Heart right ventricle (tissue), 16 donors: ENCODE data around the gene ADORA1. TPM values are rescaled to one million over a fixed set of nuclear protein-coding genes. Genes with fewer than 3 reads are reported as not detected.

Source experiments
- ATAC-seq, 8 donors: fragments of 200-7000 bp; cut with Tn5 transposase; one replicate each; pipeline ENCODE4 v1.9.1; 2020; ENCODE audit warnings: mild to moderate bottlenecking in 8 of 8, moderate library complexity in 8 of 8, moderate number of reproducible peaks in 1 of 8
- DNase-seq, 2 donors: peaks; one replicate each; pipeline ENCODE4 v3.0.0-alpha.2; 2020
- H3K27ac ChIP-seq, 10 donors: fragments of 200-600 bp; sonication (generic) in 2 of 10; one replicate each; pipeline versions ENCODE4 v1.5.0 to v1.8.0; 2020 to 2022; ENCODE audit warnings: mild to moderate bottlenecking in 3 of 10
- H3K27me3 ChIP-seq, 7 donors: fragments of 200-600 bp; one replicate each; pipeline ENCODE4 v1.8.0; 2021 to 2022; ENCODE audit warnings: mild to moderate bottlenecking in 2 of 7
- H3K36me3 ChIP-seq, 9 donors: fragments of 200-600 bp; sonication (generic) in 1 of 9; one replicate each; pipeline versions ENCODE4 v1.5.0 to v1.8.0; 2020 to 2022; ENCODE audit warnings: mild to moderate bottlenecking in 2 of 9
- H3K4me1 ChIP-seq, 9 donors: fragments of 200-600 bp; sonication (generic) in 1 of 9; one replicate each; pipeline versions ENCODE4 v1.5.0 to v1.8.0; 2020 to 2022; ENCODE audit warnings: mild to moderate bottlenecking in 4 of 9
- H3K4me3 ChIP-seq, 10 donors: fragments of 200-600 bp; sonication (generic) in 2 of 10; one replicate each; pipeline versions ENCODE4 v1.5.0 to v1.8.0; 2020 to 2022; ENCODE audit warnings: mild to moderate bottlenecking in 7 of 10, moderate library complexity in 2 of 10
- H3K9me3 ChIP-seq, 11 donors: fragments of 200-600 bp in 10 of 11; sonication (generic) in 2 of 11; one replicate each; pipeline versions ENCODE4 v1.5.0 to v1.8.0; 2013 to 2022; ENCODE audit warnings: mild to moderate bottlenecking in 2 of 11, control low read depth in 1 of 11, moderate library complexity in 1 of 11
- CTCF ChIP-seq, 9 donors: fragments of 200-600 bp; sonication (generic) in 2 of 9; IDR thresholded peaks; one replicate each; pipeline versions ENCODE4 v1.5.0 to v1.8.0; 2021 to 2022; ENCODE audit warnings: antibody characterized with exemption in 9 of 9, mild to moderate bottlenecking in 5 of 9, moderate library complexity in 1 of 9
- WGBS, 2 donors: extraction: QIAGEN DNeasy Blood & Tissue Kit; methylation state at CpG; one replicate each; pipeline ENCODE4 v1.1.7; 2013; ENCODE audit warnings: inconsistent platforms in 1 of 2; 5-methylcytosine and 5-hydroxymethylcytosine counted together
- intact Hi-C, 10 donors: fragments of 100-400 bp; cut with DNase I; formaldehyde crosslinking; loops; one replicate each; pipeline versions ENCODE4 v1.11.1 to v1.14.2; 2022
- polyA plus RNA-seq, 2 donors: library from polyadenylated mRNA; stranded (reverse); fragments of 200-250 nt; gene quantifications; one replicate each; pipeline ENCODE4 v1.2.3, GENCODE V29; 2013
- total RNA-seq, 10 donors: library from RNA; stranded (reverse); fragmentation: NEBNext Ultra II Directional in 3 of 10; extraction: Animal tissue kit (Norgen Biotek cat#: 25700) in 3 of 10; gene quantifications; one replicate each; pipeline versions ENCODE4 v1.2.1 to v1.2.4, GENCODE V29; 2021 to 2023
- donor health status: Arrhythmogenic right ventricular cardiomyopathy.
- donor health status: ischemic (EF 13 %, LVEDD 7.1; RV severe dilation, severe dysfunction).
- donor health status: healthy with polysubstance abuse.
- donor health status: DM: no; HTN: yes; CAD: no.
- donor health status: DM: no; HTN: no; CAD: no.
- donor health status: ischemic (EF 25% LVEDD 6.9; RV normal size, moderate dysfunction).
- donor health status: ischemic (EF 25% LVEDD 5.7; RV mildly dilated, moderate dysfunction).
- donor health status: healthy.
- donor health status: DM: yes; HTN: yes; CAD: no.
- donor health status: Ischemic cardiomyopathy.
- donor health status: ischemic (EF 35%, LVEDD 5.7; RV mildly dilated, moderate dysfunction).
- donor health status: nonischemic (EF 11% LVEDD 7.7; RV severe dilation, severe dysfunction).
- donor health status: DM: yes; HTN: yes; CAD: no.
- donor health status: PGD.
- donor health status: ischemic (EF 29% LVEDD 5.4; RV normal size, mild dysfunction).
- donor health status: nonischemic (EF 23%, LVEDD 6.1; RV moderate dilation, normal function).

Gene ADORA1
- total and polyA plus RNA-seq, 12 donors: 1.8 to 12.2 (median 8.9) TPM

DNA sequence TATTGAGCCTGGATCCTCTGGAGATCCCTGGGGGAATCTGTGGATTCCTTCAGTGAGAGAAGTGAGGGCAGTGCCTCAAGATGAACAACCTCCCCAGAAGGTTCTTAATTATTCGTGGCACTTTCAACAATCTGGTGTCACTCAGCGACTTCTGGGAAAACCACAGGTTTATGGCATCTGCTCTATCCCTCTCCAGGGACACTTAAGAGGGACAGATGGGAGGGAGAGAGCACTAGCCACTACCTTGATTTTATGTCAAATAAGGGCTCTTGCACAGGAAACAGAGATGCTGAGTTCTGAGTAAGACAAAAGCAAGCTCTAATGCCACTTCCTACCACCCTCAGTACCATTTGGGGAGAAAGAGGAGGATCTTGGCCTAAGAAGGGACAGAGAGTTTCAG, 80.2 kb downstream of the ADORA1 start:
- ATAC-seq: no peak
- no peaks in the 10 kb centered on the region for H3K9me3 ChIP-seq
- no peaks in the 10 kb centered on the region for H3K27me3 ChIP-seq
- H3K4me1 ChIP-seq: peaks cover 0 to 7% (median 0%) of the 10 kb centered on the region in 9 donors
- WGBS, 2 donors: 76 to 84% methylated on average over 2 of the region's 2 CpGs
- intact Hi-C loops: no loop called here
- TF ChIP-seq CTCF (IDR thresholded peaks at IDR 0.05): no peak
- H3K36me3 ChIP-seq: no peaks in the 10 kb centered on the region
- H3K27ac ChIP-seq: no peak overlapping the region
- no peak for DNase-seq
- H3K4me3 ChIP-seq: no peak overlapping the region

- peaks cover 0 to 2% (median 0%) of the 10 kb centered on the region in 9 donors for H3K4me1 ChIP-seq
- H3K27ac ChIP-seq: no peak overlapping the region
- no peaks in the 10 kb centered on the region for H3K9me3 ChIP-seq
- no peak overlapping the region for H3K4me3 ChIP-seq
- WGBS, 2 donors: 70 to 78% methylated on average over 1 of the region's 1 CpG
- intact Hi-C loops: no loop called here
- no peak for DNase-seq
- ATAC-seq: no peak
- TF ChIP-seq CTCF (IDR thresholded peaks at IDR 0.05): no peak
- H3K36me3 ChIP-seq: no peaks in the 10 kb centered on the region
- H3K27me3 ChIP-seq: no peaks in the 10 kb centered on the region
Measured at GRCh38 chr1:203208181-203208580, 80.7 kb downstream of the ADORA1 start.

GRCh38 chr1:203210350-203210749, 82.8 kb downstream of the ADORA1 start:
- DNase-seq (no peak), ATAC-seq (no peak)
- Histone ChIP-seq H3K4me1 (peaks cover 0 to 5% (median 0%) of the 10 kb centered on the region in 9 donors), H3K9me3 (no peaks in the 10 kb centered on the region), H3K36me3 (no peaks in the 10 kb centered on the region), H3K4me3 (no peak overlapping the region), H3K27me3 (no peaks in the 10 kb centered on the region), H3K27ac (no peak overlapping the region)
- intact Hi-C loops: loop anchor here in 1 of 10 donors (2.0 to 5.0 kb wide), 2 partner anchors 38 to 92 kb away; no protein-coding TSS in a partner anchor
- no peak for TF ChIP-seq CTCF (IDR thresholded peaks at IDR 0.05)

GRCh38 chr1:203210988-203211387, 83.5 kb downstream of the ADORA1 start:
- H3K9me3 ChIP-seq: no peaks in the 10 kb centered on the region
- H3K4me1 ChIP-seq: peaks cover 0 to 9% (median 0%) of the 10 kb centered on the region in 9 donors
- intact Hi-C loops: loop anchor here in 1 of 10 donors (2.0 to 5.0 kb wide), 2 partner anchors 39 to 92 kb away; no protein-coding TSS in a partner anchor
- no peak for TF ChIP-seq CTCF (IDR thresholded peaks at IDR 0.05)
- H3K27me3 ChIP-seq: peaks cover 0 to 2% (median 0%) of the 10 kb centered on the region in 7 donors
- DNase-seq (no peak), ATAC-seq (no peak)
- H3K27ac ChIP-seq: no peak overlapping the region
- H3K4me3 ChIP-seq: no peak overlapping the region
- no peaks in the 10 kb centered on the region for H3K36me3 ChIP-seq
